DOHH2 (cell line): ENCODE measurements around the gene CCR7.
"Not testable (repeated sequence)": the region's sequence is repeated elsewhere in the genome, so short reads cannot be mapped to it uniquely, and the experiment has no call there.

Experiments used
- H3F3A ChIP-seq: fragments of 200-600 bp; sonication (generic), shearing (Covaris generic); 2 replicates; pipeline ENCODE4 v1.6.0; 2016; ENCODE audit warnings: antibody characterized with exemption, mild to moderate bottlenecking; ENCODE audit not compliant: control insufficient read depth, insufficient read depth
- H3K27ac ChIP-seq: fragments of 200-600 bp; sonication (generic); 2 replicates; pipeline ENCODE4 v1.5.1; 2014; ENCODE audit warnings: low read depth, mild to moderate bottlenecking, low read length, moderate library complexity
- H3K27me3 ChIP-seq: fragments of 200-600 bp; sonication (generic); 2 replicates; pipeline ENCODE4 v1.6.1; 2014; ENCODE audit warnings: mild to moderate bottlenecking, low read length, mixed read lengths; ENCODE audit not compliant: control insufficient read depth
- H3K36me3 ChIP-seq: fragments of 200-600 bp; sonication (generic); 2 replicates; pipeline ENCODE4 v1.6.1; 2014; ENCODE audit warnings: mild to moderate bottlenecking, low read length, moderate library complexity, mixed read lengths; ENCODE audit not compliant: control insufficient read depth
- H3K4me1 ChIP-seq: fragments of 200-600 bp; sonication (generic); 2 replicates; pipeline ENCODE4 v1.6.1; 2014; ENCODE audit warnings: mild to moderate bottlenecking, low read length, mixed read lengths; ENCODE audit not compliant: control insufficient read depth
- H3K4me2 ChIP-seq: fragments of 200-600 bp; sonication (generic); 2 replicates; pipeline ENCODE4 v1.6.0; 2014; ENCODE audit warnings: mild to moderate bottlenecking, low read length, moderate library complexity
- H3K4me3 ChIP-seq: fragments of 200-600 bp; sonication (generic); 2 replicates; pipeline ENCODE4 v1.5.1; 2014; ENCODE audit warnings: mild to moderate bottlenecking, low read length, mixed read lengths
- H3K79me2 ChIP-seq: fragments of 200-600 bp; sonication (generic); 2 replicates; pipeline ENCODE4 v1.6.1; 2014; ENCODE audit warnings: mild to moderate bottlenecking, low read length, mixed read lengths; ENCODE audit not compliant: control insufficient read depth
- H3K9me2 ChIP-seq: fragments of 200-600 bp; sonication (generic); replicated peaks from 2 replicates; pipeline ENCODE4 v1.6.1; 2014; ENCODE audit warnings: mild to moderate bottlenecking, low read length, mixed read lengths; ENCODE audit not compliant: control insufficient read depth
- H3K9me3 ChIP-seq: fragments of 200-600 bp; sonication (generic); 2 replicates; pipeline ENCODE4 v1.6.1; 2014; ENCODE audit warnings: antibody characterized with exemption, low read length, mixed read lengths; ENCODE audit not compliant: control insufficient read depth, insufficient read depth
- H4K20me1 ChIP-seq: fragments of 200-600 bp; sonication (generic); 2 replicates; pipeline ENCODE4 v1.6.0; 2014; ENCODE audit warnings: low read depth, mild to moderate bottlenecking, antibody characterized with exemption, low read length, moderate library complexity; ENCODE audit not compliant: control insufficient read depth, insufficient read depth
- CTCF ChIP-seq: fragments of 200-600 bp; sonication (generic); IDR thresholded peaks from one replicate; pipeline ENCODE4 v1.5.1; 2014; ENCODE audit warnings: antibody characterized with exemption, mild to moderate bottlenecking, low read depth, low read length; ENCODE audit not compliant: poor library complexity, severe bottlenecking
- EZH2phosphoT487 ChIP-seq: fragments of 200-600 bp; sonication (generic); IDR thresholded peaks from 2 replicates; pipeline ENCODE4 v1.6.1; 2017; ENCODE audit warnings: borderline replicate concordance, mild to moderate bottlenecking, antibody characterized with exemption, low read length, moderate library complexity, mixed read lengths

The CCR7 gene

DNA sequence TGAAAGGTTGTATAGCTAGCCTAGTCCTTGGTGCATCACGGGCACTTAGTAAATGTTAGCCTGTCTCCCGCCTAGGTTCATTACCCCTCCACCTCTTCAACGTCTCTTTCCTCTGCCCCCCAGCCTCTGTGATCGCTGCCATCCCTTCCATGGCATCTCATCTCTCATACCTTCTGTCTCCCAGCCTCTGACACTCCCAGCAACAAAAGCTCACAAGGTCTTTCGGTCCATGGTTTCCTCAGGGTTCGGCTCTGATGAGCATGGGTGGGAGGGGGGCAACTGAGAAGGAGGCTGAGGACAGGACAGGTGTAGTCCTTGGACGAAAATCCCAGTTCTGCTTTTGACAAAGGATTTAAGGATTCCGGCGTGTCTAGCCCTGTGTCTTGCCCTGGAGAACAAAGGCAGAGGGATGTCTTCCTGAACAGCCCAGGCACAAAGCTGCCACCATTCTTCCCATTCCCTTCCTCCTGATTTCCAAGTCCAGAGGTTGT is 16.7 kb downstream of the CCR7 start:
- H3K9me3 ChIP-seq = no peaks in the 10 kb centered on the region
- H3K4me3 ChIP-seq = no peak overlapping the region
- no peaks in the 10 kb centered on the region for H3F3A ChIP-seq
- H3K27me3 ChIP-seq = peaks cover 14% of the 10 kb centered on the region
- no peak overlapping the region for H3K27ac ChIP-seq
- no peaks in the 10 kb centered on the region for H4K20me1 ChIP-seq
- H3K79me2 ChIP-seq = no peaks in the 10 kb centered on the region
- TF ChIP-seq CTCF = no peak
- TF ChIP-seq EZH2phosphoT487 = no peak
- peaks cover 7% of the 10 kb centered on the region; the same call in 1 of the 2 replicates for H3K4me1 ChIP-seq
- H3K4me2 ChIP-seq = no peak overlapping the region
- H3K36me3 ChIP-seq = no peaks in the 10 kb centered on the region
- H3K9me2 ChIP-seq = no peaks in the 10 kb centered on the region

DNA sequence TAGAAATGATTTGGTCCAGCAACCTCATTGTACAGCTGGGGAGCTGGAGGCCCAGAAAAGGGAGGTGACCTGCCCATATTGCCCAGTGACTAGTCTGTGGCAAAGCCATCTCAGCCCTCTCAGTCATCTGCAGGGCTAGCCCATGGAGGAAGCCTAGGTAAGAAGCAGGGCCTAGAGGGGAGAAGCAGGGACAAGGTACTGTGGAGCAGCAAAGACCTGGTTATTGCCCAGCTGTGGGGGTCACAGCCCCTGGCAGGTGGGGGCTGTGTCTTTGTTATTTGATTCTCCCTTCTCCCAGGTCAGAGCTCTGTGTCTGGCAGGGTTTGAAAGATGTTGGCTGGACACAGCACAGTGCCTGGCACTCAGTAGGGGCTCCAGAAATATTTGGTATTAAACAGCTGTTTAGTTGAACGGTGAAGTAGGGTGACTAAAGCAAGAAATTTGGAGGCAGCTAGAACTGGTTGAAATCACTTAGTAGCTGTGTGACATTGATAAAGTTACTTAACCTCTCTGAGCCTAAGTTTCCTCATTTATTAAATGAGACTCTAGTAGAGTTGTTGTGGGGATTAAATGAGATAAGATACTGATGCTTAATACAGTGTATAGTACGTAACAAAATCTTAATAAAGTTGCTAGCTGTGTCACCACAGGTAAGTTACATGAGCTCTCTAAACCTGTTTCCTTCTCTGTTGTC is 17.3 kb downstream of the CCR7 start:
- no peaks in the 10 kb centered on the region for H4K20me1 ChIP-seq
- no peaks in the 10 kb centered on the region for H3K36me3 ChIP-seq
- H3K79me2 ChIP-seq = no peaks in the 10 kb centered on the region
- H3F3A ChIP-seq = no peaks in the 10 kb centered on the region
- H3K9me3 ChIP-seq = no peaks in the 10 kb centered on the region
- no peak overlapping the region for H3K4me2 ChIP-seq
- H3K4me3 ChIP-seq = no peak overlapping the region
- no peaks in the 10 kb centered on the region for H3K9me2 ChIP-seq
- TF ChIP-seq EZH2phosphoT487 = no peak
- no peak for TF ChIP-seq CTCF
- H3K27me3 ChIP-seq = peaks cover 14% of the 10 kb centered on the region
- H3K4me1 ChIP-seq = peaks cover 7% of the 10 kb centered on the region; the same call in 1 of the 2 replicates
- H3K27ac ChIP-seq = no peak overlapping the region

DNA sequence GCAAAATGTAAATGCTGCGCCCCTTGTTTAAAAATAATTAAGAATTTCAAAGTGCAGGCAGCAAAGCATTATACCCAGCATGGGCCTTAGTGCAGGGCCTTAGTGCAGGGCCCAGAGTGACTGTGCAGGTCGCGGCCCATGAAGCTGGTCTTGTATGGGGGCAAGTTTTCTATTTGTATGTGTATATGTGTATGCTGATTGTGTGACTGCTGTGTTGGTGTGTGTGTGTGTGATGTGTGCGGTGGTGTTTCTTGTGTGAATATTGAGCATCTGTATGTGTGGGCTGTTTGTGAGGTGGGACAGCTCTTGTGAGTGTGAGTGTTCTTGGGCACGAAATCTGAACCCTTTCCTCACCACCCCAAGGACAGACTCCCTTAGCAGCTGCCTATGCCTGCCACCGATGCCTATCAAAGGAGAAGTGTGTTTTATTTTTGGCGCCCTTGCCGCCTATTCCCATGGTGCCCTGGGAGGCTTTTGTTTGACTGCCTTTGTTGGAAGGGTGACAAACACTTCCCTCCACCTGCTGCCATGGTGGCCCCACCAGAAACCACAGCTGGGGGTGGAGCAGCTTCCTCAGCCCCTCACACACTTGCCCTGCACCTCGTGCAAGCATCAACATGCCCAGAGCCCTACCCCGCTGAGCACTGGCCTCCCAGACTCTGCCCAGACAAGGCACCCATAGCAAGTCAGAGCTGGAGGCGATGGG is 18.0 kb downstream of the CCR7 start:
- Histone ChIP-seq H3K27me3 (peaks cover 14% of the 10 kb centered on the region), H3K79me2 (no peaks in the 10 kb centered on the region), H3K4me3 (no peak overlapping the region), H3K27ac (no peak overlapping the region), H3K36me3 (no peaks in the 10 kb centered on the region), H3K9me2 (no peaks in the 10 kb centered on the region), H3K9me3 (no peaks in the 10 kb centered on the region), H3K4me1 (peaks cover 7% of the 10 kb centered on the region; the same call in 1 of the 2 replicates), H3K4me2 (no peak overlapping the region), H4K20me1 (no peaks in the 10 kb centered on the region), H3F3A (no peaks in the 10 kb centered on the region)
- TF ChIP-seq EZH2phosphoT487 = no peak
- no peak for TF ChIP-seq CTCF

DNA sequence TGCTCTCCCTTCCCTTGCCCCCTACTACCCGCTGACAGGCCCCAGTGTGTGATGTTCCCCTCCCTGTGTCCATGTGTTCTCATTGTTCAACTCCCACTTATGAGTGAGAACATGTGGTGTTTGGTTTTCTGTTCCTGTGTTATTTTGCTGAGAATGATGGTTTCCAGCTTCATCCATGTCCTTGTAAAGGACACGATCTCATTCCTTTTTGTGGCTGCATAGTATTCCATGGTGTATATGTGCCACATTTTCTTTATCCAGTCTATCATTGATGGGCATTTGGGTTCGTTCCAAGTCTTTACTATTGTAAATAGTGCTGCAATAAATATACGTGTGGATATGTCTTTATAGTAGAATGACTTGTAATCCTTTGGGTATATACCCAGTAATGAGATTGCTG is 18.8 kb downstream of the CCR7 start:
- H3F3A ChIP-seq, H4K20me1 ChIP-seq, H3K27ac ChIP-seq, H3K4me1 ChIP-seq, H3K9me3 ChIP-seq, H3K9me2 ChIP-seq, H3K4me3 ChIP-seq, H3K36me3 ChIP-seq, H3K4me2 ChIP-seq, H3K79me2 ChIP-seq: not testable (repeated sequence)
- H3K27me3 ChIP-seq = peaks cover 12% of the 10 kb centered on the region
